COLO668 (cell line): ENCODE measurements around the gene MYL2.

ENCODE experiments used
- DNase-seq: peaks from one replicate; lab custom pipeline; 2025; ENCODE audit not compliant: unreplicated experiment; lab: John Stamatoyannopoulos, UW

Gene MYL2

GRCh38 chr12:110930348-110931314 is 10.3 kb upstream of the MYL2 start:
- DNase-seq, result no peak

DNA sequence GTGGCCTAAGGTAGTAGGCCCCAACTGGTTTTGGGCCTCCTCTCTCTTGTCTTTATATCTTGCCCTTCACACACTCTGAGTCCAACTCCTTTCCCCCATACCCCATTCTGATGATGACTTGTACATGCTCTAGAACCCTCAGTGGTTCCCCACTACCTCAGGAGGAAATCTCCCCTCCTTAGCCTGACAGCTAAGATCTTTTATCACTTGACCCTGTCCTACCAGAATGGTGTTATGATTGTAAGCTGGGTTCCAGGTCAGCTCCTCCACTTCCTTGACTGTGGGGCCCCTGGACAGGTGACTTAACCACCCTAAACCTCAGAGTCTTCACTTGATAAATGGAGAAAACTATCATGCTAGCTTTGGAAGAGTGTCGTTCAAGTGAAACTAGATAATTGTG is 9.4 kb upstream of the MYL2 start:
- no peak for DNase-seq

DNA sequence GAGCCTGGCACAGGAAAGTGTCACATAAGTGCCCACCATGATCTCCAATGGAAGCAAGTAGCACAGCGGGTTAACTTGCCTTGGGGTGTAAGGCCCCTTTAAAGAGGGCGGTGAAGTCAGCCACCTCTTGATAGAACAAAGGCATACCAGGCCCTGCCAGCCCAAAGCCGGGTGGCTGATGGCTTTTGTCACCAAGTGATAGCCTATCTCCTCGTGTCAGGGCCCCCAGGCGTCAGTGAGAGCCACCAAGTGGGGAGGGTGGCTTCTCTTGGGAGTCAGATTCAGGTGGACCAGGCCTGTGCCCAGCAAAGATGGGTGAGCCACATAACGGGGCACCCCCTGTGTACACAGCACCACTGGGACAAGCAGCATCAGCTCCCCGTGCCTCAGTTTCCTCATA is 8.3 kb upstream of the MYL2 start:
- no peak for DNase-seq

- DNase-seq, result no peak
Observed at GRCh38 chr12:110927546-110927945, 7.2 kb upstream of the MYL2 start.

DNA sequence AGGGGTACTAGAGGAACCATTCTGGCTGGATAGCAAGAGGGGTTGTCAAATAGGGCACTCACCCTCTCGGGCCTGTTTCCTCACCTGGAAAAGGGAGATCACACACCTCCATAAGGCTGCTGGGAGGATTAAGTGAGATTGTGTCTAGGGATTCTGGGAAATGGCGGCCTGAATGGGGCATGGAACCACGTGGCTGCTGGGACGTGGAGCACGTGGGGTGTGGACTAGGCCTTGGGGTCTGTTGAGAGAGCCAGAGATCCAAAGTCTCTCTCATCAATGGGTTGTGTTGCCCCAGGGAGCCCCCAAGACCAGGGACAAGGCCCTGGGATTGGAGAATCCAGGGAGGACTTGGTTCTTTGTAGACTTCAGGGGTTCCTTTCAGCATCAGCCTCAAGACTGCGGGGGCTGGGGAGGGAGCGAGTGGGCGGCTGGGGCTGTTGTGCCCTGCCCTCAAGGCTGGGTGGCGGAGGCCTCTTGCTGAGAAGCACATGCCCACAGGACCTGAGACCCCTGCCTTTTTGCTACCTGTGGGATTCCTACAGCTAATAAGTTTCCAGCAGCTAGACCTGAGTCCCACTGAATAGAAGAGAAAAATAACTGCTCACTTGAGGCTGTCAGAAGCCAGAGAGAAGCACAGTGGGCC is 3.4 kb upstream of the MYL2 start:
- no peak for DNase-seq

- no peak for DNase-seq
Observed at GRCh38 chr12:110923192-110923591, 2.8 kb upstream of the MYL2 start.

DNA sequence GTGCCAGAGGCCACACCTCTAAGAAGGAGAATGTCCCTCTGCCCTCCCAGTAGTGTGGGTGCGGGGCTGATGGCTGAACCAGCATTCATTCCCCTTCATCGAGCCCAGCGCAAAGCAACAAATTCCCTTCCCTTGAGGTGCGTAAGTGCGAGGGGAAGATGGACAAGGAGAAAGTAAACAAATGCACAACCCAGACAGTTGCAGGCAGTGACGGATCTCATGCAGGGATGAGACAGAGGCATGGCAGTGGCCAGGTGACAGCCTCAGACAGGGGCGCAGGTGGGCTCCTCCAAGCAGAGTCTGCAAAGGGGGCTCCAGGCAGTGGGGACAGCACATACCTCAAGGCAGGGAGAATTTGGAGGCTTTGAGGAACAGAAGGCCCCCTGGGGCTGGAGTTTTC is 2.3 kb upstream of the MYL2 start:
- no peak for DNase-seq

DNA sequence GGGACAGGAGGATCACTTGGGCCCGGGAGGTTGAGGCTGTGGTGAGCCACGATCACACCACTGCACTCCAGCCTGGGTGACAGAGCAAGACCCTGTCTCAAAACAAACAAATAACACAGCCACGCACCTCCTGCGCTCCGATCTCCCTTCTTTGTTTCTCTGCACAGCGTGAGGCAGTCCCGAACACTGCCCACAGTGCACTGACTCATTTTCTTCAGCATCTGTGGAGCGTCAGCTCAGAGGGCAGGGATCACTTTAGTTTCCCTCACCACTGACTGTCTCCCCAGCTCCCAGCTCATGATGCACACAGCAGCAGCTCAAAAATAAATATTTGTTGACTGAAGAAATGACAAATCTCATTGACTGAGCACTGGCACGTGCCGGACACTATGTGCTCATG is 883 bp upstream of the MYL2 start:
- no peak for DNase-seq

DNA sequence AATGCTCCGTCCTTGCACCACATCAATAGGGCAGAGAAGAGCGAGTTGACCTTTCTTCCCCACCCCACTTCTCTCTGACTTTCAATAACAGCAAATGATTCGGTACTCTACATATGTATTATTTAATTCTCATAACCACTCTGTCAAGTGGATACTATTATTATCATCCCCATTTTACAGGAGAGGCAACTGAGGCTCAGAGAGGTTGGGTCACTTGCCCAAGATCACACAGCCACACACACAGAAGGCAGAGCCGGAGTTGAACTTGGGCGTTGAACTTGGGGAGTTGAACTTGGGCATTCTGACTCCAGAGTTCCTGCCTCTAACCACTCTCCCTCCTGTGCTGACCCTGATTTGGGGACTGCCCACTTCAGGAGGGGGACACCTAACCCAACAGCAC is 659 bp downstream of the MYL2 start:
- DNase-seq, result no peak

DNA sequence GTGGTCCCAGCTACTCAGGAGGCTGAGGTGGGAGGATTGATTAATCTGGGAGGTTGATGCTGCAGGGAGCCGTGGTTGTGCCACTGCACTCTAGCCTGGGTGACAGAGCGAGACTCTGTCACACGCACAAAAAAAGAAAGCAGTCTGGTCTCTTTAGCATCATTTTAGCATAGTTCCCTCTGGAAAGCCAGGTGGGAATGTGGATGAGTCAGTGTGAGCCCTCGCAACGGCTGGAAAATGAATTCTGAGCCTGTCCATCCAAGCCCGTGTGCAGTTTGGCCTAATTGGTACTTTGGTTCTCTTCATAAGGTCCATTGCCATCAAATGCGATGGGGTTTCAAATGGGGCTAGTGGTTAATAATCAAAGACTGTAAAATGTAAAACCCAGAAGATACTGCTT is 2.4 kb downstream of the MYL2 start:
- no peak for DNase-seq

- no peak for DNase-seq
Observed at GRCh38 chr12:110917467-110917866, 2.9 kb downstream of the MYL2 start.

GRCh38 chr12:110916295-110916875 is 4.0 kb downstream of the MYL2 start:
- DNase-seq, result no peak

- no peak for DNase-seq
Observed at GRCh38 chr12:110913119-110914056, 7.0 kb downstream of the MYL2 start.

DNA sequence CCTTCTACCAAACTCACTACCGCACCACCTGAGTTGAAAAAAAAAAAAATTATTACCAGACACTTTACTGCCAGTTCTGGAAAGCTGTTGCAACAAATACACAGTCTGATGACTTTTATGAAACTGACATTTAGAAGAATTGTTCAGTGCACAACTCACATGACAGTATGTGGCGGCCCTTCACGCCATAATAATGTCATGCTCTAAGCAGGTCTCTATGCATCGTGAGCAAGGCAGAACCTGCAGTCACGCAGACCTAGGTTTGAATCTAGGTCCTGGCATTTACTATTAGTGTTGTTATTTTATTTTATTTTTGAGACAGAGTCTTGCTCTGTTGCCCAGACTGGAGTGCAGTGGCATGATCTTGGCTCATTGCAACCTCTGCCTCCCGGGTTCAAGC is 8.1 kb downstream of the MYL2 start:
- DNase-seq, result no peak

DNA sequence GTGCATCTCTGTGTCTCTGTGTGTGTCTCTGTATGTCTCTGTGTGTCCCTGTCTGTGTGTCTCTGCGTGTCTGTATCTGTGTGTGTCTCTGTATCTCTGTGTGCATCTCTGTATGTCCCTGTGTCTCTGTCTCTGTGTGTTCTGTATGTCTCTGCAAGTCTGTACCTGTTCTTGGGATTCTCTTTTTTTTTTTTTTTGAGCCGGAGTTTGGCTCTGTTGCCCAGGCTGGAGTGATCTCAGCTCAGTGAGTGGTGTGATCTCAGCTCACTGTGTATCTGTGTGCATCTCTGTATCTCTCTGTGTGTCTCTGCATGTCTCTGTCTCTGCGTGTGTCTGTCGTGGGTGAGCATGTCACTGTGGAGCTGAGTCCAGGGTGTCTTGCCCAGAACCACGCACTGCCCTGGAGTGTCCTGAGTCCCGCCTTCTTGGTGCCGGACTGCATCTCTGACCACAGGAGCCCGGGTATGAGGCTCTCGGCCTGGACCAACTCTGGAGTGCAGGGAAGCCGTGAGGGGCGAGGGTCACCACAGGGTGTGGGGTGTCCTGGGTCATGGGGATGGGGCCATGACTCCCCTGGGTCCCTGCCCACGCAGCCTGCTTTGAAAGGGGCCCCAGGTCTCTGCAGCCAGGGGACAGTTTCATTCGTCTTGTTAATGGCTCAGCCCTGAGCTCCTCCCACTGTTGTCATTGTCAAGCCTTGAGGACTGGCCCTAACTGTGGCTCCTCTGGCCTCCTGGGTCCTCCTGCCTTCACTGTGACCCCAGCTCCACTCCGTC is 11.8 kb downstream of the MYL2 start:
- no peak for DNase-seq

DNA sequence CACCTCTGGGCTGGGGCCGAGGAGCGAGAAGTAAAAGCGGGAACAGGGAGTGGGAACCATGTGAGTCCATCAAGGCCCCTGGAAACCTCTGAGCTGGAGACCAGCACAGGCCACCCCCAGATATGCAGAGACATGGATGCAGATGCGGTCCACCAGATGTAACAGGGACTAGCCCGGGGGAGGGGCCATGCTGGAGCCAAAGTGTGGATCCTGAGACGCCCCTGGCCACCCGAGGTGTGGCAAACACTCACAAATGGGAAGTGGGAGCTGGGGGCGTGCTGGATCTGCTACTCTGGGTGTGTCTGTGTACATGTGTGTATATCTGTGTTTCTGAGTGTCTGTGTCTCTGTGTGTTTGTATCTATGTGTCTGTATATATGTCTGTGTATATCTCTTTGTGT is 12.8 kb downstream of the MYL2 start:
- DNase-seq, result no peak

DNA sequence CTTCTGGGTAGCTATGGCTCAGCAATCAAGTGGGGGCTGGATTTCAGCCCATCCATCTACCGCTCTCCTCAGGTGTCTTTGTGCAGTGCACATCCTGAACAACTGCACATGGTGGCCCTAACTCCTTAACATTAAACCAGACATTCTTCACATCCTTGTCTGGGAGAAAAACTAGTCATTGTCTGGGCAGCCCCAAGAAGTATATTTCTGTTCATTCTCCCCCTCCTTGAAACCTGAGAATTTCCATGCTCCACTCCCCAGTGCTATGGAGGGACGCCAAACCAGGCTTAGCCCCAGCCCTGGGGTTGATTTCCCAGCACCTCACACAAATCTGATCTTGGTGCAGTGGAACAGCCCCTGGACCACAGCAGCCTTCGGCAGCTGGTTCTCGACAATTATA is 13.4 kb downstream of the MYL2 start:
- DNase-seq, result no peak

DNA sequence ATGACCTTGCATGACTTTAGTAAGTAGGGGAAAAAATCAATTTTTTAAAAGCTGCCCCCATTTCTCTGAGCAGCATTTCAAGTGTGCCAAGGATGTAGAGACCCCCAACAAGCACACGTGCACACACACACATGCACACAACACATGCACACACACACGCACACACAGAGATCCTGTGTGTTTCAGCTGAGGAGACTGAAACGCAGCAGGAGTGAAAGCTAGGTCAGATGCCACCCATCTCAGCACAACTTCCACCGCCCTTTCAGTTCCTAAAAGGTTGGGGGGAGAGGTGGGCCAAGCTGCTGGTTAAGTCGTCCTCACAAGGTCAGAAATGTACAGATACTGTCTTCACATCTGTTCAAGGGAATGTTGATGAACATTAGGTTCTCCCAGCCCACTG is 13.9 kb downstream of the MYL2 start:
- DNase-seq, result no peak

DNA sequence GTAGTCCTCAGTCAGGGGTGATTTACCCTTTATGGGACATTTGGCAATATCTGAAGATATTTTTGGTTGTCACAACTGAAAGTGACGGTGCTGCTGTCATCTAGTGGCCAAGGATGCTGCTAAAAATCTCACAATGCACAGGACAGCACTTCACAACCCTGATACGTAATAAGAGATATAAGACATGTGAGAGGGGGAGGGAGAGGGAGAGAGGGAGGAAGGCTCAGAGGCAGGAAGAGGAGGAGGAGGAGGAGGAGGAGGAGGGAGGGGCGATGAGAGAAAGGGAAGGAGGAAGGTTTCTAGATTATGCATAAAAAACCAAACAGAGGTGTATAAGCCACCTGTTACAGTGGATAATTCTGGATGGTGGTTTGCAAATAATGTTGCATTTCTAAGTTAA is 14.3 kb downstream of the MYL2 start:
- DNase-seq, result no peak

GRCh38 chr12:110903511-110903910 is 16.9 kb downstream of the MYL2 start:
- DNase-seq, result no peak
